Neuron (in vitro differentiated cells): ENCODE data around the gene PNISR.

Experiments used
- H2AFZ ChIP-seq: one replicate; pipeline ENCODE4 v1.6.1; 2013; ENCODE audit warnings: low read depth, mild to moderate bottlenecking, inconsistent platforms, low read length, moderate library complexity
- H3K27me3 ChIP-seq: one replicate; pipeline ENCODE4 v1.6.1; 2013; ENCODE audit warnings: low read length; ENCODE audit not compliant: insufficient read depth
- H3K36me3 ChIP-seq: one replicate; pipeline ENCODE4 v1.6.1; 2013; ENCODE audit warnings: low read length; ENCODE audit not compliant: insufficient read depth
- H3K4me1 ChIP-seq: one replicate; pipeline ENCODE4 v1.6.1; 2013; ENCODE audit warnings: low read length; ENCODE audit not compliant: insufficient read depth
- H3K4me3 ChIP-seq: 2 replicates; pipeline ENCODE4 v1.5.1; 2013; ENCODE audit warnings: mild to moderate bottlenecking, low read length, moderate library complexity
- H3K9me3 ChIP-seq: one replicate; pipeline ENCODE4 v1.6.1; 2013; ENCODE audit warnings: low read length

The PNISR gene

DNA sequence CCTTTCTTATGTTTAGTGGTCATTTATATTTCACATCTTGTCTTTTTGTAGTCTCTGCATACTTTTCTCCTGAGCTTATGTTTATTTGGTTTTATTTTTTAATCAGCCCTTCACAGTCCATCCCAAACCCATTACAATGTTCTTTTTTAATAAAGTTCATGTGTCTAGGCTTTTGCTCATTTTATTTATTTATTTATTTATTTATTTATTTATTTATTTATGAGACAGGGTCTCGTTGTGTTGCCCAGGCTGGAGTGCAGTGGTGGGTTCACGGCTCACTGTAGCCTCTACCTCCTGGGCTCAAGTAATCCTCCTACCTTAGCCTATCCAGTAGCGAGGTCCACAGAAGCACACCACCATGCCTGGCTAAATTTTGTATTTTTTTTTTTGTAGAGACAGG is 34.2 kb downstream of the PNISR start:
- H3K27me3 ChIP-seq: no peaks in the 10 kb centered on the region
- no peak overlapping the region for H3K4me3 ChIP-seq
- H3K9me3 ChIP-seq: no peaks in the 10 kb centered on the region
- no peaks in the 10 kb centered on the region for H3K4me1 ChIP-seq
- H3K36me3 ChIP-seq: no peaks in the 10 kb centered on the region
- no peak overlapping the region for H2AFZ ChIP-seq

DNA sequence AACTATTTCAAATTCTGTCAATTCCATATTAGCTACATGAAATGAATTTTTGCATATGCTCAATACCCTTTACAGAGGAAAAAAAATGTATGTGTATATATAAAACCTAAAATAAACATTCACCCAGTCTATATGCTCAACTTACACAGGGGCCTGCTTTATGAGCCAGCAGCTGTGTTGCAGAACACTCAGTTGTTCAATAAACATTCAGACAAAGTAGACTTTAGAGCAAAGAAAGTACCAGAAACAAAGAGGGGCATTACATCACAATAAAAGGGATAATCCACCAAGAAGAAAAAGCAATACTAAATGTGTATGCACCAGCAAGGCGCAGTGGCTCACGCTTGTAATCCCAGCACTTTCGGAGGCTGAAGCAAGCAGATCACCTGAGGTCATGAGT is 40.6 kb downstream of the PNISR start:
- Histone ChIP-seq H2AFZ (no peak overlapping the region), H3K27me3 (no peaks in the 10 kb centered on the region), H3K4me3 (no peak overlapping the region), H3K4me1 (no peaks in the 10 kb centered on the region), H3K36me3 (no peaks in the 10 kb centered on the region), H3K9me3 (no peaks in the 10 kb centered on the region)

DNA sequence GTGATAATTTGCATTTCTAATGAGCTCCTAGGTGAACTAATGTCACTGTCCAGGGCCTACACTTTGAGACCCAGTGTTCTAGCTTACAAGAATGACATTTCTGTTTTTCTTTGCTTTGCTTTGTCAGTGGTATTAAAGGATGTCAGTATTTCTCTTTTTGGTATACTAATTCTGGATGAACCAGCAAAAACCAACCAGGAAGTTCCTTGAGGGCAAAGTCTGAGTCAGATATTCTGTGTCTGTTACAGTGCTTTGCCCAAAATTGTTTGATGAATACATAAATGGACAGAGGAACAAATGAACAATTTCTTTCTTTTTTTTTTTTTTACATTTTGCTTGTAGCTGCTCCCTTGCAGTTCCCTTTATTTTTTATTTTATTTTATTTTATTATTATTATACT is 46.5 kb downstream of the PNISR start:
- H3K4me1 ChIP-seq: no peaks in the 10 kb centered on the region
- H3K27me3 ChIP-seq: no peaks in the 10 kb centered on the region
- H3K36me3 ChIP-seq: no peaks in the 10 kb centered on the region
- no peak overlapping the region for H2AFZ ChIP-seq
- H3K4me3 ChIP-seq: no peak overlapping the region
- no peaks in the 10 kb centered on the region for H3K9me3 ChIP-seq

DNA sequence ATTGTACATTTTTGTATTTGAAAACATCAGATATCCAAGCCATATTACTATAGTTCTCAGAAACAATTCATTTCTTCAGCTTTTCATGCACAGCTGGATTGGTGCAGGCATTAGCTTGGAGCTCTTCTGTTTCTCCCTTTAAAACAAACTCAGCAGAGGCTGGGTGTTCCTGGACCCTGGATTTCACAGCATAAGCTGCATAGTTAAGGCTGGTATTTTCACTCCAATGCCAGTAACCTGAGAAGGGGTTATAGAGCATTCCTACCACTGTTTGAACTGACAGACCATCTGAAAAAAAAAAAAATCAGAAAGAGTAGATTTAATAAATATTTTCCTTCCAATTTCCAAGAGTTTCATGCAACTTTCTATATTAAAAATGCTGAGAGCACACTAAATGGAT is 55.6 kb downstream of the PNISR start:
- Histone ChIP-seq H3K9me3 (no peaks in the 10 kb centered on the region), H2AFZ (no peak overlapping the region), H3K36me3 (no peaks in the 10 kb centered on the region), H3K4me3 (no peak overlapping the region), H3K27me3 (no peaks in the 10 kb centered on the region), H3K4me1 (no peaks in the 10 kb centered on the region)

DNA sequence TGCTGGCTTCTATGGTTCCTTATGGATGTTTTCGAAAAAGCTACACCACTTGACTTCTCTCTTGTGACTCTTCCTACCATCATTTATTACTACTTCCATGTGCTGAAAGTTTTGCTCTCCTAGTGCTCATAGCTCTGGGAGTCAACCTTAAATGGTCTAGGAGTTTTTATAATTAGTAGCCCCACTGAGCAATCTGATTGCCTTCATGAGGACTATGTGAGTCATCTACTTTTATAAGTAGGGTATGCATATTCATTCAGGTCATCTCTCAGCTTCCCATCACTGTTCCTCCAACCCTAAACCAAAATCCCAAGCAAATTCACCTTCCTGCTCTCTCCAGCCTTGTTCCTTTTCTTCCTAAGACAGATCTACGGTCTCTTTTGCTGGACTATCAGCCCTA is 58.3 kb downstream of the PNISR start:
- Histone ChIP-seq H2AFZ (no peak overlapping the region), H3K9me3 (no peaks in the 10 kb centered on the region), H3K36me3 (no peaks in the 10 kb centered on the region), H3K4me1 (no peaks in the 10 kb centered on the region), H3K27me3 (no peaks in the 10 kb centered on the region), H3K4me3 (no peak overlapping the region)

DNA sequence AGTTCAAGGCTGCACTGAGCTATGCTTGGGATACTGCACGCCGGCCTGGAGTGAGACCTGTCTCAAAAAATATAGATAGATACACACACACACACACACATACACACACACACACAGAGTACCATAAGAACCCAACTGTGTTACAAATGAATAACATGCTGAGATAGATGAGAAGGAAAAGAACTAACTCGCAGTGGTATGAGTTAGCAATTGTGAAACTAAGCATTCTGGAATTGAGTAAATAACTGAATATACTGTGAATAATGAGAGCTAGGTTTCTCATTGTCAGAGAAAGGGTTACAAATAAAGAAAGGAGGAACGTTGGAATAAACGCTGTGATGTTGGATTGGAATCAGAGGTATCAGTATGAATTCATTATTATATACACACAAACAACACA is 61.1 kb downstream of the PNISR start:
- H3K9me3 ChIP-seq: no peaks in the 10 kb centered on the region

DNA sequence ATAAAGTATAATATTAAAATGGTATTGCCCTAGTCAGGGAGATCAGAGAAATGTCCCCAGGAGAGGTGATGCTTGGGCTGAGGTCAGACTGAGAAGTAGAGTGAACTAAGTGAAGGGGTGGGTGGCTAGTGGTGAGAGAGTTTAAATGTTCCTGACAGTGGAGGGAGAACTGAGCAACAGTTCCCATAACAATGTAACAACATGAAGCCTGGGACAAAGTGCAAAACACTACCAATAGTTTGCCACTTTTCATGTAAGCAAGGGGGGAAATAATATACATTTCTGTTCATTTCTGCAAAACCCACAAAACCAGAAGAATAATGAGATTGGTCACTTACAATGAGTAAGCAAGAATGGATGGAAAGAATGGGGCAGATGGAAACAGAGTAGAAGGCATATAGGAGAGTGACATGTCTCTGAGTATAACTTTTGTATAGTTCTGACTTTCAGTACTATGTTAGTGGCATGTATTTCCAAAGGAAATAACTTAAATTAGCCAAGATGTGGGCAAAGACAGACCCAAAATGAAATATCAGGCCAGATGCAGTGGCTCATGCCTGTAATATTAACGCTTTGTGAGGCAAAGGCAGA is 62.3 kb downstream of the PNISR start:
- no peak overlapping the region for H2AFZ ChIP-seq
- no peaks in the 10 kb centered on the region for H3K36me3 ChIP-seq
- H3K4me3 ChIP-seq: no peak overlapping the region
- no peaks in the 10 kb centered on the region for H3K27me3 ChIP-seq
- H3K9me3 ChIP-seq: no peaks in the 10 kb centered on the region
- H3K4me1 ChIP-seq: peaks cover 6% of the 10 kb centered on the region

More for the DNA sequence above, 61.1 kb downstream of the PNISR start:
- Histone ChIP-seq H3K4me3 (no peak overlapping the region), H3K27me3 (no peaks in the 10 kb centered on the region), H2AFZ (no peak overlapping the region), H3K4me1 (peaks cover 6% of the 10 kb centered on the region), H3K36me3 (no peaks in the 10 kb centered on the region)

DNA sequence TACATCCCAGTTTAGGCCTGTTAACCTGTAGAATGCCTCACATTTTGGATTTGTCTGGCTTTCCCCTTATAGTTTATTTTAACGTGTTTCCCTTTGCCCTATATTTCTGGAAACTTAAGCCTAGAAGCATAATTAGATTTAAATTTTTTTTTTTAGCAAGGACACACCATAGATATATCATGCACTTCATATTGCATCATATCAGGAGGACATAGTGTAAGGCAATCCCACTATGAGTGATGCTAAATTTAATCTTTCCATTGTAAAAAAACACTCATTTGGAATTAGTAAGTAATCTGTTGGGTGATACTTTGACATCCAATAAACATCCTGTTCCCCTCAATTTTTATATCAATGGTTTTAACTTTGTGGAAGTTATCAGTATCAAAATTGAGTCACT is 65.3 kb downstream of the PNISR start:
- Histone ChIP-seq H2AFZ (no peak overlapping the region), H3K27me3 (no peaks in the 10 kb centered on the region), H3K36me3 (no peaks in the 10 kb centered on the region), H3K4me1 (peaks cover 6% of the 10 kb centered on the region), H3K4me3 (no peak overlapping the region), H3K9me3 (no peaks in the 10 kb centered on the region)

DNA sequence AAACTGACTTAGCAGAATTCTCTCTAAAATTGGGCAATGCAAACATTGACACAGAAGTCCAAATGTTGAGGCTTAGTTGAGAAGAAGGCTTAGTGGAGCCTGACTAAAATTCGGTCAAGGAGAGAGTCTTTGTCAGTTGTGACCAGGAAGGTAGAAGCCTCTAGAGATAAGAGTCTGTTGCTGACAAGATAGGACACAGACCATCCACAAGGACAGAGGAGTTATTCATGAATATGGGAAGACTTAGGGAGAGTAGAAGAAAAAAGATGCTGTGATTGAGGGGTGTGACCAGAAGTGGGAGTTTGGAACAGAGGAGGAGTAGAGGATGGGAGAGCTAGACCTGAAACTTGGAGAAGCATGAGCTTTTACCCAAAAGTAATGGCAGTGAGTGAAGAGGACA is 68.5 kb downstream of the PNISR start:
- no peaks in the 10 kb centered on the region for H3K36me3 ChIP-seq
- peaks cover 8% of the 10 kb centered on the region for H3K27me3 ChIP-seq
- H3K9me3 ChIP-seq: no peaks in the 10 kb centered on the region
- H3K4me1 ChIP-seq: peaks cover 6% of the 10 kb centered on the region
- H3K4me3 ChIP-seq: no peak overlapping the region
- no peak overlapping the region for H2AFZ ChIP-seq

DNA sequence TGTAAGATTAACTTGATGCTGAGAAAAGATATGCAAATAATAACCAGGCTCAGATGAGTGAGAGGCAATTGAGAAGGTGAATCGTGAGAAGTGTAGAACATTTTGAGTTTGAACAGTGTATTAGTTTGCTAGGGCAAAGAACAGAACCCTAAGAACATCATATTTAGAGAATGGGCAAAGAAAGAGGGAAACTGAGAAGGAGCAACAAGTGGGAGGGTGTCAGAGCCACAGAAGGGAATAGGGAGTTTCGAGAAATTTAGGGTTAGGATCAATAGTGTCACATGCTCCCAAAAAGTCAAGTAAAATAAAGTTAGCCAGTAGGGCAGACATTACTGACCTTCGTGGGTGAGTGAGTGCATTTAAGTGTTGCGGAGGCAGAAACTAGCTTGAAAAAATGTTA is 70.1 kb downstream of the PNISR start:
- H3K4me3 ChIP-seq: no peak overlapping the region
- peaks cover under 1% of the 10 kb centered on the region for H3K4me1 ChIP-seq
- no peaks in the 10 kb centered on the region for H3K36me3 ChIP-seq
- no peaks in the 10 kb centered on the region for H3K9me3 ChIP-seq
- peaks cover 12% of the 10 kb centered on the region for H3K27me3 ChIP-seq
- no peak overlapping the region for H2AFZ ChIP-seq

DNA sequence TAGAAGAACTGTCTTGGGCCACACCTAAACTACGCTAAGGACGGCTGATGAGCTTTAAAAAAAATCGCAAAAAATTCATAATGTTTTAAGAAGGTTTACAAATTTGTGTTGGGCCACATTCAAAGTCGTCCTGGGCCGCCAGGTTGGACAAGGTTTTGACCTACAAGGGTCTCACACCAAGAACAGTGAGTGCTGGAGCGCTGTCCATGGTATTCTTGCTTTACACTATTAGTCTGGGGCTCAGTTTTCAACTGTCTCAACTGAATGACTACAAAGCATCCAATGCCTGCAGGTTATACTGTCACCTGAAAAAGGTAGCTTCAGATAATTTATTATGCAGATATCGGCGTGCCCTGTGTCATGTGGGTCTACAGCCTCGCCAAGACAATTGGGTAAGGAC is 72.0 kb downstream of the PNISR start:
- Histone ChIP-seq H3K9me3 (no peaks in the 10 kb centered on the region), H3K4me1 (peaks cover 8% of the 10 kb centered on the region), H3K4me3 (no peak overlapping the region), H3K36me3 (no peaks in the 10 kb centered on the region), H2AFZ (no peak overlapping the region), H3K27me3 (peaks cover 12% of the 10 kb centered on the region)

DNA sequence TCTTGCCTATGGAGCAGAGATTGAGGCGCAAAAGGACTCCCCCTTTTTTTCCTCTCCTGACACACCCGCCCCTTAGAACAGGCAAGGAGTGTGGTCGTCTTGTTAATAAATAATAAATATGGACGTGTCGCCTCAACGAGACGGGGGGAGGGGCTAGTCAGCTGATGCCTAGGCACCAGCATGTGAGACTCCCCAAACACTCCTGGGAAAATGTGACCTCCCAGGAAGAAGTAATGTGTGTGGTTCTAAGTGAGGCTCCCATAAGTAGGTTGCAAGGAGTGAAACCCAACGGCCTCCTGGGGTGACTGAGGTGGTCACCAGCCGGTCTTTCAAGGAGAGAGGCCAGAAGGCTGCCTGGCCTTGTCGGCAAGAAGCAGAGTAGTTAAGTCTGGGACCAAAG is 74.5 kb downstream of the PNISR start:
- Histone ChIP-seq H3K4me1 (peaks cover 17% of the 10 kb centered on the region), H3K4me3 (no peak overlapping the region), H3K27me3 (peaks cover 12% of the 10 kb centered on the region), H3K36me3 (no peaks in the 10 kb centered on the region), H2AFZ (no peak overlapping the region), H3K9me3 (no peaks in the 10 kb centered on the region)

DNA sequence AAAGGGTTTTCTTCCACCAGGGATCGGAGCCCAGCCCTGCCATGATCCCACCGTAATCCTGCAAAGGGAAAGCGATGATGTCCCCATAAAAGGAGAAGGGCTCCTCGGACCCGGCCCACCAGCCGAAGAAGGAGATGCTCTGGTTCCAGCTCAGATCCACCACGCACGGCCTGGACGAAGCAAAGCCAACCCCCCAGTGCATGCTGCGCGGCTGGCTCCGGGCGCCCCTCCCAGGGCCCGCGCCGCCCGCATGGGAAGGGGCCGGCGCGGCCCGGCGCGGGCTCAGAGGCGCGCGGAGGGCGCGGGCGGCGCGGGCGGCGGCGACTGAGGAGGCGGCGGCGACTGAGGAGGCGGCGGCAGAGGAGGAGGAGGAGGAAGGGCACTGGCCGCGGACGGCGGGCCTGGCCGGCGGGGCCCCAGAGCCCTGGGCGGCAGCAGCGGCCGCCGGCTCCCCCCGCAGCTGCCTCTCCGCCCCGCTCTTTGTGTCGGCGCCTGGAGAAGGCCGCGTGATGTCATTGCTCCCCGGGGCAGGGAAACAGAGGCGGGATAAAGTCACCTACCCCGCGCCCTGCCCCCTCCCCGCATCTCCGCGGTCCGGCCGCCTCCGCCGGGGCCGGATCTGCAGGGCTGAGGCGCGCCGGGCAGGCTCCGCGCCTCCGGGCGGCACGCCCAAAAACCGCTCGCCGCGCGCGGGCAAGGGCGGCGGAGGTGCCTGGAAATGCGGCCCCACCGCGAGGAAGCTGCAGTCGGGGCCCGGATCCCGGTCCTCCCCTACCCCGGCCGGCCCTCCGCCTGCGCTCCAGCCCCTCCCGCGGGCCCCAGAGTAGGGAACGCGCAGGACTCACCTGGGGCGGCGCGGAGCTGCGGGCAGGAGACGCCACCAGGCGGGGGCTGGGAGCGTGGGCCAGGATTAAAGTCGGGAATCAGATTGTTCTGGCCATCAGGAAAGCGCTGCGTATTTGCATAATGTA is 75.7 kb downstream of the PNISR start, which contains the start of gene FAXC:
FAXC (minus strand) TSS at position 504 of the 971 bp plus-strand sequence; CDS start at position 202, 302 bp downstream.
- Histone ChIP-seq H3K4me3 (peak within 1 kb of the TSS; percentile 99), H2AFZ (peak within 1 kb of the TSS; percentile 97), H3K4me1 (peaks cover 20% of the 10 kb centered on the region), H3K27me3 (peaks cover 12% of the 10 kb centered on the region), H3K36me3 (no peaks in the 10 kb centered on the region), H3K9me3 (no peaks in the 10 kb centered on the region)
